CD4-positive, alpha-beta T cell treated with Interleukin-1 beta for 1 hour (primary cell): ENCODE measurements around the gene MAP2K5.
A peak's percentile ranks its signal among the peaks of the same experiment; 100 is the strongest.

Source experiments
- DNase-seq, 2 donors: peaks; one replicate each; pipeline ENCODE4 v3.0.0-alpha.2; 2020 to 2022

MAP2K5 gene

DNA sequence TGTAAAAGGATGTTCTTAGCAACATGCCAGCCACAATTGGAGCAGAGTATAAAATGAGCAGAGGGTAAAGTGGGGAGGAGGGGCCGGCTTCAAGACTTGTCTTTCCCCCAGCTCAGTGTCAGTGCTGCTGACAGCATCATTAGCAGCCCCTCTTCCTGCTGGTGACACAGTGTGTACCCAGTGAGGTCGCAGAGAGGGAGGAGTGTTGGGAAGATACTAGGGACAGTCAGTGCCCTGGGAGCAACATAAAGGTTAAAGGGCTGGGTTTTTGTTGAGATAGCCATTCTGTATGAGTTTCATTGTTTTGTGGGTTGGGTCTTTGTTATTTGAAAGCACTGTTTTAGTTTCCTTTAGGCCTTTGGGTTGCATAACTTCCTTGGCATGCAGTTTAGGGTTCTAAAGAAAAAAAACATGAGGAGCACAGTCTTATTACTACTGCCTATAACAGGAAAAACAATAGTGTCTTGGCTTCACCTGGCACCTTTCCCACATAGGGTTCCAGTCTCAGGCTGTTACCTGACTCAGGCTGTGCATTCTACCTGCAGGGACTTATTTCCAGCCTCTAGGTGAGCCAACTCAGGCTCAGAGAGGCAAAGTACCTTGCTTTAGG lies 188.7 kb downstream of the MAP2K5 start:
- no peak for DNase-seq

DNA sequence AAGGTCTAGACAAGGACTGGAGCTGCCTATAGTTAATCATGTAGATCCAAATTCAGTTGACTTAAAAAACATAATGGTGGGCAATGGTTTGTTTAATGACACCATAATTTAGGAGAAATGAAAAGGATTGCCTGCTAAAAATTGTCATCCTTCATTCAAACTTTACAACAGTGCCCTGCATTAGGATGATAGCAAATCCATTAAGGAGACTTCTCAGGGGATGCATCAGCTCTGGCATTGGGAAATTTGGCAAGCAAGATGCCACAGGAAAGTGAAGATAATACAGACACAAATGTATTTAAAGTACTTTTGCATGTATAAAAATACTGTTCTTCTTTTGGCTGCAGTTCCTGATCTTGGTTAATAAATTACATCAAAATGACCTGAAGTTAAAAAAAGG lies 189.7 kb downstream of the MAP2K5 start:
- DNase-seq, result no peak

DNA sequence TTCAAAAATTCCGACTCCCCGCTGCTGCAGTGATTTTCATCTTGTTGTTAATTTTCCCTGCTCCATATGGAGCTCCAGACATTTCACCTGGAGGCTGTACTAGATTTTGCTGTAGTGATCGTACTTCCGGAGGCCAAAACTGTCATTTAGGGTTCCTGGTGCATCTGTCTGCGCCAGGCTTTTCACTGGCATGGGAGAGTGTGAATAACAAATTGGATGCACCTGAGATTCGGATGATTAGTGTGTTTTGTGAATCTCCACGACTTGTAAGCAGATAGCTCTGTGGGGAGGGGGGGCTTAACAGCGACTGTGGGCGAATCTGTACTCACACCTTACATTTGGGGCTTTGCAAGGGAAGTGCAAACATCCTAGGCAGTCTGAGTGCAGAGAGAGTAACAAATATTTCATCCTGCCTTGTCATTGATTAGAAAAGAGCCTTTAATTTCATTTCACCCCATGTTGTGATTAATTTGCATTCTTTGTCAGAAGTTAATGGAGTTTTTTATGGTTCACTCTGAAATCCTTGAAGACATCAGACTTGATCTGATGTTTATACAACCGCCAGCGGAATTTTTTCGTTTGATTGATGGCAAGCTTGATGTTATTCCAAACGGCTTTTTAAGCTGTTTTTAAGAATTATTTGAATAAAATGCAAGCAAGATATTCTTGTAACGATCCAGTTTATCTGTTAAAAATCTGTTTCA lies 190.3 kb downstream of the MAP2K5 start:
- no peak for DNase-seq

DNA sequence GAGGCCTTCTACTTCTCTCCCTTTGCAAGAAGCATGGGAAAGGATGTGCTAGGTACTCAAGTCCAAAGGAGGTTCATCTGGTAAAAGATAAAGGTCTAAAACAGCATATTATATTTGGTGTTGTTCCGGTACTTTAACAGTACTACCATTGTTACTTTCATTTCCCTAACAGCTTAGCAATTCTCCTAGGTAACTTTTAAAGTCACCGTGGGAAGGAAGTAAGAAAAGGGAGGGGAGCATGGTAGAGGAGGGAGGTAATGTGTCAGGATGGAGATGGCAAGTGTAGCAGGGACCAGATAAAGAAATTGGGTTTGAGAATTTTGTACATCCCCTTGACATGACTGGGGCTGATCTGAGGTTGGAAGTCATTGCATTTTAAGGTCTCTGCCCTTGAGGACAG lies 193.4 kb downstream of the MAP2K5 start:
- DNase-seq, result no peak

DNA sequence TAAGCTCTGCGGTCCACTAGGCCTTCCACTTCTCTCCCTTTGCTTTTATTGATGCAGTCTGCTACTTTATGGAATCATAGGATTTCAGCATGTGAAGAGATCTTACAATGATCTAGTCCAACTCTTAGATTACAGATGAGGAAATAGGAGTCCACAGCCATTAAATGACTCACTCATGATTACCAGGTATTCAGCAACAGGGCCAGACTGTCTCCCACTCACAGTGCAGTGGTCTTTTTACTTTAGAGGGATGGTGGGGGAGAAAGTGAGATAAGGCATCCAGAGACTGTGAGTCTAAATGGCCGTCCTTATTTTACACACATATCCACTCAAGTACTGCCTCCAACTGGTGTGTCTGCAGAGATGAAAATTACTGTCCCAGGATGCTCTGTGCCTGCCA lies 194.3 kb downstream of the MAP2K5 start:
- DNase-seq, result no peak

DNA sequence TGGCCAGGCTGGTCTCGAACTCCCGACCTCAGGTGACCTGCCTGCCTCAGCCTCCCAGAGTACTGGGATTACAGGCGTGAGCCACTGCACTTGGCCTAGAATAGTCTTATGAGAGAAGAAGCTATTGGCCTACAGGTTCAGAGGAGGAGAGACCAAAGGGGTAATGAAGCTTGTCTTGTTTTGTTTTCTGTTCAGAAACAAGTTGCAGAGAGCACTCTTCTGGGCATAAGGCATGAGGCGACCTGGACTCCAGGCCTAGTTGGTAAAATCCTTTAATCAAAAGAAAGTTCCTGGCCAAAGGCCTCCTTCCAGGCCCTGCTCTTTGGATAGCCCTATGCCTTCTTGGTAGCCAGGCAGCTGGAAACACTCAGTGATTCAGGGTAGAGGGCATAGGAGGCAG lies 195.6 kb downstream of the MAP2K5 start:
- DNase-seq, result no peak

DNA sequence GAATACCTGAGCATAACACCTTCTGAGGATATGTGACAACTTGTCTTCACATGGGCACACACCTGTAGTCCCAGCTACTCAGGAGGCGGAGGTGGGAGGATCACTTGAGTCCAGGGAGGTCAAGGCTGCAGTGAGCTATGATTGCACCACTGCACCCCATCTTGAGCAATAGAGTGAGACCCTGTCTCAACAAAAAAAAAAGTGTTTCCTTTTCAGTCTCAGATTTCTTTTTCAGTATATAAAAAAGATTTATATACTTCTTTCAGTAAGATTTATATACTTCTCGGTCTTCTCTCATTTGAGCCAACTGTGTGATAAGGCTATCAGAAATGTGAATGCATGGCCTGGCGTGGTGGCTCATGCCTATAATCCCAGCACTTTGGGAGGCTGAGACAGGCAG lies 197.9 kb downstream of the MAP2K5 start:
- no peak for DNase-seq

DNA sequence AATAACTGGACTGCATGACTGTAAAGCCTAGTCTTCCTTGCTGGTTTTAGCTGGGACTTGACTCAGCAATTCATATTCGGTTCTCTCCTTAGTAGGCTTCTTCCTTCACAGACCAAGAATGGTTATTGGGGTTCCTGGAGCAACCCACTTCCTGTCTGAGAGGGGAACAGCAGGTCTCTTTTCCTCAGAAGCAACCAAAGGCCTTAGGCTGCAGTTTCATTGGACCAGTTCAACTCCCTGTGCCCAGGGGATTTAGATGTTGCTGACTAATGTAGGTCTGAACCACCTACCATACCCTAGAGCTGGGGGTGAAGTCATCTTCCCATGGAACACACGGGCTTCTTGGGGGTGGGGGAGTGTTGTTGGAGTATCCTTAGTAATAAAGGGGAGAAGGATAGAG lies 198.8 kb downstream of the MAP2K5 start:
- DNase-seq, result no peak

DNA sequence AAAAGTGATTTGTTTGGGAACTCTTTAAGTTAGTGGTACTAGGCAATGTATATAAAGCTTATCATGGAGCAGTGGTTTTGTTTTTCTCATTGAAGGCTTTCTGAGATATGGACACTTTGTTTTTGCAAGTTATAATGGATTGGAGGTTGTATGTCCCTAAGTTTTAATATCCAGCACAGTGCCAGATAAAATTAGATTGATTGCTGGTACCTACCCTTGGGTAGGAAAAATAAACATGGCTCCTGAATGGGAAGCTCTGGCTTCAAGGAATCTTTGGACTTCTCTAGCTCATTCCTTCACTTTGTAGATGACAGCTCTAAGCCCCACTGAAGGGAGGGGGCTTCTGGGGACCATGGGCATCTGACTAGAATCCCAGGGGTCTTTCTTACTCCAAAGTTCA lies 201.1 kb downstream of the MAP2K5 start:
- DNase-seq, result no peak

DNA sequence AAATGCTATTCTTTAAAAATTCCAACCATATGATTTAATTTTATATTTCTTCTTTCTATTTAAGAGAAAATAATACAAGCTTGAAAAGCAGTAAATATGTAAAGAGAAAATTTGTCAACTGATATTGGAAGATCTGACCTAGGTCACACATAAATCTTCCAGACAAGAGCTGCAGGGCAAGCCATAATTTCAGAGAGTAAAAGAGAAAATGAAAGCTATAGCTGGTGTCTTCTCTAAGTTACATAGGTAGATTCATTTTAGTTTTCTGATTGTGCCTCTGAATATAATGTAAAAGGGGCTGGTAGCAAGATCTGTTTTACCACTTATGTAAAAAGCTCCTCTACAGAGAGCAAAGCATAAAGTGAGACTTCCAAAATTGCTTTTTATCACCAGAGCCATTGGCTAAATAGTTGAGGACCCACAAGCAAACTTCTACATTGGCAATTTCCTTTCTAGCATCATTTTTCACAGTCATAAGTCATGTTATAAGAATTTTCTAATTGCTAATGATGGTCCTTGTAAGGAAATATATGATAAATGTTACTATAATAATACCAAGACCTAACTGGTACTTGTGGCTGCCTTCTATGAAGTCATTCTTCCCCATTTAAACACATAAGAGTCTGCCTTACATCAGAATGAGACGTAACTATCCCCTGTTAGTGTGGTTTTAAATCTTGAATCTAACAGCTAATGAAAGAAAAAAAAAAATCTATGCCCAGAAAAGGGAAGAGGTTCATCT lies 202.0 kb downstream of the MAP2K5 start:
- DNase-seq, result no peak

DNA sequence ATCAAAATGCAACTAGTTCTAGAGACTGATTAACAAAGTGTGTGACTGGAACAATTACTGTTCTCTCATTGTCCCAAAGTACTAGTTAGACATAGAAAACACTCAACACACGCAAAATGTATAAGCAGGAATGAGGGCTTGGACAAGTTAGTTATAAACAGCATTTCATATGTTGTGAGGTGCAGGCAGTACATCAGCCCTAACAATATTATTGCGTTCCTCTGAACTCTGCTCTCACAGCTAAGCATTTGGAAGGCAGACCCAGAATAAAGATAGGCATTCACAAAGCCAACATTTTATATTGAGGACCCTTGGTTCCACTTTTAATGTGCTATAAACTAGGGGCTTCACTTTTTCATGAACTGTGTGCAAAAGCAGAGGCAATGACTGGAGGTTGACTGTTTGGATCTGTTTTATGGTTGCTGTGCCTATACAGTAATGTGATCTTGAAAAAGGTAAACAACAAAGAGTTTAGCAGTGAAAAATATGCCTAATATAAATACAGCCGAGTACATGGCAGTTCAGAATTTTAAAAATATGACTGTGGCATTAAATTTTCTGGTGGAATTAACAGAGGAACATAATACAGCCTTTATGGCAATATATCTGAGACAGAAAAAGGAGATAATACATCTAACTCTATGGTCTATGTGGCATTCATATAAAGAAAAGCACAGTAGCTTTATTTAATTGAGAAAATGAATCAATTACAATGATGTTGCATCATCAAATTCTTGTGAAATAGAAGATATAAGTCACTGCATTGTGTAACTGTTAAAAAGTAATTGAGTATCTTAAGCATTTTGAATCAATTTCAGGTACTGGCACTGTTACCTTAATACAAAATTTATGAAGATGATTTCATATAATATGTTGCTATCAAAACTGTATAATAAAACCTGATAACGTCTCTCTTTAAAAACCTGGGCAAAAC lies 202.8 kb downstream of the MAP2K5 start:
- DNase-seq, result no peak

DNA sequence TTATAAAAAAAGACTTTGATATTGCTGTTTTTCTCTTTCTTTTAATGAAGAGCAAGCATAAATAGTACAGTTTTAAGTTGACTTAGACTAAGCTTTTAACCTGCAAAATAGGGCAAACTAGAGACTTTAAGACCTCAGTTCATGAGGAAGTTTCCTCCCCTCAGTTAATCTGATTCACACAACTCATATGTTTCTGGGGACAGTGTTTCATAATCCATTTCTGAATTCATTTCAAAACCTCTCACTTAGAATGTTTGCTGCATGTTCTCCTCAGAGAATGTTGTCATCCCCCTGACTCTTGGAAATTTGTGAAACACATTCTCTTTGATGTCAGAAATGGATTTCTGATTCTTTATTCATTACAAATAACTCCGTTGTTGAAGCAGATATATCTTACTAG lies 203.5 kb downstream of the MAP2K5 start:
- DNase-seq, result no peak

DNA sequence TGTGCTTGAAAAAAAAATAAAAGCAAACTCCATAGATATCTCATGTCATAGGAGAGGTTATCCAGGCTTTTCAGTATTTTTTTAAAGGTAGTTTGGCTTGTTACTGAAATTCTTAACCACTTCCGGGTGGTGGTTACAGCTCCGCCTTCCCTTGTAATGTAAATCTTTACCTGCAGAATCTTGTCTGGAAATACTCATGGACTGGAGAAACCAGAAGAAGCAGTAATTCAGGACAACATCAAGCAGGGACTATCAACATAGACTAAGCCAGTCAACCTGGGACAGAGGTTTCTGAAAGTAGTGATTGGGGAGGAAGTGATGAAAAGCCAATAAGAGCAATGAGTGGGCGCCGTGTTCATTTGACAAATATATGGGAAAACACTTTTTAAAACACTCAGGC lies 203.9 kb downstream of the MAP2K5 start:
- peak in 1 of 2 donors; percentile 24 for DNase-seq

DNA sequence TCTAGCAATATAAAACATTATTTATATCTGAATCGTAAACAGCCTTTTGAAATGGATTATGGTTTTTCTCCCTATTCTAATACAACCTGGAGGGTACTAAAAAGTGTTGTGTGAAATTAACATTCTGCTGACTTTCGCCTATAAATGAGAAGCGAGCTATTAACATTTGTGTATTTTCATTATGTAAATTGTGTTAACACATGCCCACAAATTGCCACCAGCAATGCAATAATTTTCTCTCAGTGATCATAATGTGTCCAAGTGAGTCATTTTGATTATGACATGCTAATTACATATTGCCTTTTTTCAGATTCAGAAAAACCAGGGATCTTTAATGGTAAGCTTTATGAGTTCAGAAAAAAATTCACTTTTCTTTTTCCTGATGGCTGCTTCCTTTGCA lies 205.4 kb downstream of the MAP2K5 start:
- DNase-seq, result no peak

DNA sequence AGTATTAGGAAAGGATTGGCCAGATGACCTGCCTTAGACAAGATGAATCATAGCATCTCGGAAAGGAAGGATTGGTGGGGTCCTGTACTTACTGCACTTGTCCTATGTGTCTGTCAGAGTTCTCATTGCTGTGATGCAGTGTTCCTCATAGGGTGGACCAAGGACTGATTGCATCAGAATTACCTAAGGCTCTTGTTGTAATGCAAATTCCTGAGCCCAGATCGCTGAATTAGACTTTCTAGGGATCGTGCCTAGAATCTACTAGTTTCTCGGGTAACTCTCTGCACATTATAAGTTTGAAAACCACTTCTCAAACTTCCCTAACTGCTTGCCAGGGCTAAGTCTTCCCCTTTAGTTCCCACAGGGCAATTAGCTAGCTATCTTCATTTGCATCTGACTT lies 207.9 kb downstream of the MAP2K5 start:
- DNase-seq, result no peak

DNA sequence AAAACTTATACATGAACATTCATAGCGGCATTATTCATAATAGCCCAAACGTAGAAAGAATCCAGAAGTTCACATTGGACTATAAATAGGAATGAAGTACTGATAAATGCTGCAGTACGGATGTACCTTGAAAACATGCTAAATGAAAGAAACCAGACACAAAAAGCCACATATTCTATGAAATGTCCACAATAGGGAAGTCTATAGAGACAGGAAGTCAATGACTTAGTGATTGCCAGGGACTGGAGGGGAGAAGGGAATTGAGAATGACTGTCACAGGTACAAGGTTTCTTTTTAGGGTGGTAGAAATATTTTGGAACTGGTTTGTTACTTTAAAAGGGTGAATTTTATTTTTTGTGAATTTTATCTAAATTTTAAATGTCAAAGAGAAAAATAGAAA lies 211.4 kb downstream of the MAP2K5 start:
- DNase-seq, result no peak

DNA sequence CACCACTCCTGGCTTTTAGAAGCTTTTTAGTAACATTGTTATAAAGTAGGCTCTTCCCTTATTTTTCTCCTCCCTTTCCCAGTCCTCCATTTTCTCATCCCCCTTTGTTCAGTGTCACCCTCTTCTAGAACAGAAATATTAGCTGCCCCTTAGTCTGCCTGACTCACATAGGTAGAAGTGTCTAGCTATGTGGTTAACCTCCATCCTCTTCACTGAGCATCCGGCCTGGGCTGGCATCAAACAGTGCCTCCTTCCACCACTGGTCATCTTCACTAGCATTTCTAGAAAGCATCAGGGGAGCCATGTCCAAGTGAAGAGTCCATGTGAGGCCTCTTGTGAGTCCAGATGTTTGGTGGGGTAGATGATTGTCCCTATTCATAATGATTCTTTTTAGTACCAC lies 212.8 kb downstream of the MAP2K5 start:
- no peak for DNase-seq

DNA sequence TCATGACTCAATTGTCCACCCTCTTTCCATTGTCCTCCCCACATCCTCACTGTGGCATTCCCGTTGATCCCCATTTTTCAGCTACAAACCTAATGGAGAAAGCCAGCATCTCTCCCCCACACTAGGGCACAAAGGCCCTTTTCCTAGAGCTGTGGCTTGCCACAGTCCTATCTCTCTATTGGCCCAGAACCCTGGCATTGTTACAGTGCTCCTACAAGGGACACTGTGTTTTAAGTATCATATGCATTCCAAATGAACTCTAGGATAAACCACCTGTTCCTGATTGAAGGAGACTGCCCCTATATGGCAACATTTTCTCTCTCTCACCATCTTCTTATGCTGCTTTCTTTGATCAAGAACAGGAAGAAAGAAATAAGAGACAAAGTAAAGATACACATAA lies 213.4 kb downstream of the MAP2K5 start:
- DNase-seq, result no peak

DNA sequence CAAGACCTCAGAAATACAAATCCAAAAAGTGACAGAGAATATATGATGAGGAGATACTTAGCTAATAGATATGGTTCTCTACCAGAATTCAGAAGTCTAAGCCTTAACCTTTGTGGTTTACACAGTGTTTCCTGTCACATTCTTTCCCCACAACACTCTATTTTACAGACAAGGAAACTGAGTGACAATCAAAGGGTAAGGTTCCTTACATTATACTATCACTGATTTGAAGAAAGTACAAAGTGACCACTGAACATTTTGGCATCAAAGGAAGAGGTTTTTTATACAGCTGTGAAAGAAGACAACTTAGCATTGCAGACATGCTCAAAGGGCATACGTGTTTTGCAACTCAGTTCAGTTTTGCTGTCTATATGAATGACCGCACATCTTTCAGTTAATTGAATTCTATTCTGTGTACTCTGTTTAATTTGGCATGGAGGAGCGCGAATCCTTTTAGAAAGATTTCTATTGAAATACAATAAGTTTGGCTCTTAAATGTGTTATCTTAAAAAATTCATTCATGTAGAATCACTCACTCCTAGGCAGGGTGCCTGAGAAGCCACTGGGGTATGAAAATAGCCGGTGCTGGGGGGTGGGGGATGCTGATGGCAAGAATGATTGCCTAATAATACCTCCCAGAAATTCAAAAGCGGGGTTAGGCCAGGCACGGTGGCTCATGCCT lies 216.3 kb downstream of the MAP2K5 start:
- DNase-seq, result no peak

DNA sequence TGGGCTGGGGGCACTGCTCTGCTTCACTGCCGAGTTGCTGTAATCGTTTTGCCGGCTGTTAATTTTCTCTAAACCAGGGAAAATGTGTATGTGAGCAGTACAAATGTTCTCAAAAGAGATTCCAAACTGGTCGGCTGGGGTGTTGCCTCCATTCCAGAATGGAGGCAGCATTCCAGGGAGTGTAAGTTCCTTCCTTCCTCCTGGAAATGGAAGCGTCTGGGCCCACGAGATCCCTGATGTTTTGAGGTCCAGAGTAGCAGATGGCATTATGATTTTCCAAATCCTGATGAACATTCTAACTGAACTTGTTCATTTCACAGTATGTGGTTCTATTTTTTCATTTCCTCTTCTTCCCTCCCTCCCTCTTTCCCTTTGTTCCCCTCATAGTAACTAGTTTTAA lies 218.4 kb downstream of the MAP2K5 start:
- DNase-seq, result no peak

DNA sequence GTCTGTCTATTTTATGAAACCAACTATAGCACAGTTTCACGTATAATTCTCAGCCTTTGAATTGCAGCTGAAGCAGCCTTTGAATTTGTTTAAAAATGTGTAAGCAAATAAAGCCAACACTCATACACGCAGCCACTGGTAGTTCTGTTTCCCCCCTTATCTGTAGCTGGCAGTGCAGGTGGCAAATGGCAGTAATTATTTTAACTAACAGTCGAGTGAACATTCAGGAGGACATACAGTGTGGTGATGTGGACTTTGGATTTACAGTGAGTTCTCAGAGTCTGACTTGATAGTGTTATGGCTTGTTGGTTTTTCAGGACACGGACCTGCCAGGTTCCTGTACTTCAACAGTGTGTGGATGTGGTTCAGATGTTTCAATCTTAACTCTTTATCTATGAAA lies 218.8 kb downstream of the MAP2K5 start:
- DNase-seq, result no peak

DNA sequence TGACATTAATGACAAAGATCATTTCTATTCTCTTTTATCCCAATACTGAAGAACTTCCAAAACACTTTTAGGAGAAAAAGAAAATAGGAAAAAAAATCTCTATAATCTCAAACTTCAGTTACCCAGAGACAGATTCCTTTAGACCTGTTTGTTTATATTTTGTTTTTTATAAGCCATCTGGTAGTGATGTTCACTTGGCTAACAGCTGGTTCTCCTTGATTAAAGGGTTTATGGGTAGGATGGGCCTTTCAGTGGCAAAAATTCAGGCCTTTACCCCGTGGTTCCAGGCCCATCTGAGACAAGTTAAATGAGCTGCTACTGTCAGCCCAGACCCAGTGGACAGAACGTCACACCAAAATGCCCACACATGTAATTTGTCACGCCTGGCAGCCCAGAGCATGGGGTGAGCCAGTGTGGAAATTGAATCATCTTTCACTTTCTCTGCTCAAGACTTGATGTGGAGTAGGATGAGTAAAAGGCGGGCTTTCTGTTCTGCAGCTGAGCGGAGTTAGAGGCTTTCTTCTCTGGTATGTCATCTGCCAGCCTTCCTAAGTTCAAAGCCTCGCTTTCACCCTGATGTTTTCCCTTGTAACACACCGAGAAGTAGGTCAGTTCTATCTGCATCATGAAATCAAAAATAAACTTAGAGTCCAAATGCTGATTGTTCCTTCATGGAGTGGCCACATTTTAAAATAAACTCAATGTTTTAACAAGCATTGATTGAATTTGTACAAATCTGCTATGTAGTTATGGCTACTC lies 220.3 kb downstream of the MAP2K5 start:
- DNase-seq, result peak; percentile 12 to 28
